Astrocyte of the cerebellum (primary cell): ENCODE results near the gene GSAP.

ENCODE experiments used
- DNase-seq: peaks from one replicate; pipeline ENCODE4 v3.0.0-alpha.2; 2011; ENCODE audit warnings: low read depth
- H3K4me3 ChIP-seq: 2 replicates; pipeline ENCODE4 v1.5.1; 2011; ENCODE audit warnings: mild to moderate bottlenecking, low read depth, low read length, moderate library complexity
- in situ Hi-C: cut with HindIII; loops from 2 replicates; pipeline ENCODE4 v1.10.0; 2017; ENCODE audit warnings: low sequenced_read_pairs
- TF ChIP-seq, protein P1 (sequence below): IDR thresholded peaks from 2 replicates; pipeline ENCODE4 v1.5.1; 2012; ENCODE audit warnings: low read length, low read depth, moderate library complexity, mild to moderate bottlenecking; ENCODE audit errors: missing control alignments

GSAP gene

DNA sequence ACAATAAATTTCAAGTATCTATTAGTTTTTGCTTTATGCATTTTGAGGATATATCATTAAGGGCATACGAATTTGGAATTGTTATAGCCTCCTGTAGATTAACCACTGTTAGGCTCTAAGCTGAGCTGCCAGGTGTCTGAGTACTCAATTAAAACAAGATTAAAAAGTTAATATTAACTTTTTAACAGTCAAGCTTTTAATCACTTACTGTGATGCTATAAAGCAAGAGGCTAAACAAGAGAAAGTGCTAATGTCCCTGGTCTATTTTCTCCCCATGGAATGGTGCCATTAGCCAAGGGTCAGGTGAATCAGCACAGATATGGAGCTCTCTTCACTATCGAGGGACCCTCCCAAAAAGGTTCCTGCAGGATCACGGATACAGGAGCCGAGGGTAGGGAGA lies 9.7 kb downstream of the GSAP start:
- in situ Hi-C loops = loop anchor here (5.0 kb wide), 1 partner anchor 36 kb away; no protein-coding TSS in a partner anchor
- TF ChIP-seq, protein P1, sequence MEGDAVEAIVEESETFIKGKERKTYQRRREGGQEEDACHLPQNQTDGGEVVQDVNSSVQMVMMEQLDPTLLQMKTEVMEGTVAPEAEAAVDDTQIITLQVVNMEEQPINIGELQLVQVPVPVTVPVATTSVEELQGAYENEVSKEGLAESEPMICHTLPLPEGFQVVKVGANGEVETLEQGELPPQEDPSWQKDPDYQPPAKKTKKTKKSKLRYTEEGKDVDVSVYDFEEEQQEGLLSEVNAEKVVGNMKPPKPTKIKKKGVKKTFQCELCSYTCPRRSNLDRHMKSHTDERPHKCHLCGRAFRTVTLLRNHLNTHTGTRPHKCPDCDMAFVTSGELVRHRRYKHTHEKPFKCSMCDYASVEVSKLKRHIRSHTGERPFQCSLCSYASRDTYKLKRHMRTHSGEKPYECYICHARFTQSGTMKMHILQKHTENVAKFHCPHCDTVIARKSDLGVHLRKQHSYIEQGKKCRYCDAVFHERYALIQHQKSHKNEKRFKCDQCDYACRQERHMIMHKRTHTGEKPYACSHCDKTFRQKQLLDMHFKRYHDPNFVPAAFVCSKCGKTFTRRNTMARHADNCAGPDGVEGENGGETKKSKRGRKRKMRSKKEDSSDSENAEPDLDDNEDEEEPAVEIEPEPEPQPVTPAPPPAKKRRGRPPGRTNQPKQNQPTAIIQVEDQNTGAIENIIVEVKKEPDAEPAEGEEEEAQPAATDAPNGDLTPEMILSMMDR = no peak

GRCh38 chr7:77404641-77405040 lies 11.5 kb downstream of the GSAP start:
- no peak overlapping the region for H3K4me3 ChIP-seq
- no peak for DNase-seq
- in situ Hi-C loops = loop anchor here (5.0 kb wide), 1 partner anchor 38 kb away; no protein-coding TSS in a partner anchor
- TF ChIP-seq, protein P1 = no peak

More for the DNA sequence above, 9.7 kb downstream of the GSAP start:
- no peak for DNase-seq
- H3K4me3 ChIP-seq = no peak overlapping the region

GRCh38 chr7:77403957-77404356 lies 12.2 kb downstream of the GSAP start:
- no peak for DNase-seq
- TF ChIP-seq, protein P1 = no peak
- in situ Hi-C loops = no loop called here
- H3K4me3 ChIP-seq = no peak overlapping the region

DNA sequence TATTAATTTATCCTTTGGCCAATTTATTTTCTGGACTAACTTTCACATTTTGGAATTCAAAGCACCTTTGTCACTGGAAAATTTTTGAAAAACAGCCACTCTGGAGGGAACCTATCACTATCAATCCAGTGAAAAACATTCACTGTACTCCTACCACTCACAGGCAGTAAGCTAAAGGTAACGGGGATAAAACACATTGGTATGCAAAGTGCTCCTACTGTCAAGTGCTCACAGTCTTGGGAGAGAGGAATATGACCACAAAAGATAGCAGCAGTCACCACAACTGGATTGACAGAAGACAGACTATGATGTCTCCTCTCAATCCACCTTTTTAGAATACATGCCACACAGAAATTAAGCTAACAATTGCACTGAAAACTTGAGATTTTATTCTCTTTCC lies 13.3 kb downstream of the GSAP start:
- TF ChIP-seq, protein P1 = no peak
- DNase-seq = no peak
- in situ Hi-C loops = no loop called here
- no peak overlapping the region for H3K4me3 ChIP-seq

DNA sequence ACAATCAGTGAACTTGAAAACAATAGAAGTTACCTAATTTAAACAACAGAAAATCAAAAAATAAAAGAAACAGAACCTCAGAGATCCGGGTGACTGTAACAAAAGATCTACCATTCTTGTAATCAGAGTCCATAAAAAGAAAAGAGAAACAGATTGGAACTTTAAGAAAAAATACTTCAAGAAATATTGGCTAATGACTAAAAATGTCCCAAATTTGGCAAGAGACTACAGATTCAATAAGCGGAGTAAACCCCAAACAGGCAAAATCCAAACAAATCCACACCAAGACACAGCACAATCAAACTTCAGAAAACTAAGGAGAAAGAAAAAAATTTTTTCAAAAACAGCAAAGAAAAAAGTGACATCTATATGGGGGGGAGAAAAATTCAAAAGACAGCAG lies 15.1 kb downstream of the GSAP start:
- DNase-seq = no peak
- in situ Hi-C loops = no loop called here
- TF ChIP-seq, protein P1 = no peak

GRCh38 chr7:77399816-77400215 lies 16.3 kb downstream of the GSAP start:
- in situ Hi-C loops = no loop called here
- TF ChIP-seq, protein P1 = no peak

More for the DNA sequence above, 15.1 kb downstream of the GSAP start:
- no peak overlapping the region for H3K4me3 ChIP-seq

More at GRCh38 chr7:77399816-77400215, 16.3 kb downstream of the GSAP start:
- H3K4me3 ChIP-seq = no peak overlapping the region
- no peak for DNase-seq
